Fibroblast of lung (primary cell): ENCODE results near the gene FXYD4.

ENCODE experiments used
- EZH2 ChIP-seq: IDR thresholded peaks from 2 replicates; pipeline ENCODE4 v1.5.1; 2012; ENCODE audit warnings: low read length, control low read depth, mild to moderate bottlenecking; ENCODE audit errors: missing control alignments
- TF ChIP-seq, protein P1 (sequence below), 2 donors: IDR thresholded peaks in 1 of 2; conservative IDR thresholded peaks in 1 of 2; 1 replicate in 1 of 2; 2 replicates in 1 of 2; pipeline ENCODE4 v1.5.1; 2011 to 2012; ENCODE audit warnings: low read length in 2 of 2, control low read depth in 1 of 2, inconsistent platforms in 1 of 2, low read depth in 1 of 2, mild to moderate bottlenecking in 1 of 2

DNA sequence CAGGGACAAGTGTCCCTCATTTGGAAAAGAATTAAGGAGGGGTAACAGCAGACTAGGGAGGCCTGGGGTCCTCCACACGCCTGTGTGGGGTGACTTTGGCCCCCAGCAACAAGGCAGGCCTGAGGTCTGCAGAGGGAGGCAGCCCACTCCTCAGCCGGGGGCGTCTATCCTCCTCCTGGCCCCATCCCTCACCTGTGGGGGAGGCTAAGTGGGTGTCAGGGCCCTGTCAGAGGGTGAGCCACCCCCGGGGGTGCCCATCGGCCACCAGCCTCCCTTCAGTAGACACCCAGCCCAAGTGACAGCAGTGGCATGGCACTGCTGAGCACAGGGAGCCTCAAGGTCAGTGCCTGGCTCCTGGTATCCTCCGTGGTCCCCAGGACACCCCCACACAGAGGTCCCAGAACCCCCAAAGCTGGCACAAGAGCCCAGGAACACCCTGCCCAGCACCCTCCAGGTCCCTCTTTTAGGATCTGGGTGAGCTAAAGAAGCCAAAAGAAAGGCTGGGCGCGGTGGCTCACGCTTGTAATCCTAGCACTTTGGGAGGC is 693 bp upstream of the FXYD4 start:
- TF ChIP-seq, protein P1, sequence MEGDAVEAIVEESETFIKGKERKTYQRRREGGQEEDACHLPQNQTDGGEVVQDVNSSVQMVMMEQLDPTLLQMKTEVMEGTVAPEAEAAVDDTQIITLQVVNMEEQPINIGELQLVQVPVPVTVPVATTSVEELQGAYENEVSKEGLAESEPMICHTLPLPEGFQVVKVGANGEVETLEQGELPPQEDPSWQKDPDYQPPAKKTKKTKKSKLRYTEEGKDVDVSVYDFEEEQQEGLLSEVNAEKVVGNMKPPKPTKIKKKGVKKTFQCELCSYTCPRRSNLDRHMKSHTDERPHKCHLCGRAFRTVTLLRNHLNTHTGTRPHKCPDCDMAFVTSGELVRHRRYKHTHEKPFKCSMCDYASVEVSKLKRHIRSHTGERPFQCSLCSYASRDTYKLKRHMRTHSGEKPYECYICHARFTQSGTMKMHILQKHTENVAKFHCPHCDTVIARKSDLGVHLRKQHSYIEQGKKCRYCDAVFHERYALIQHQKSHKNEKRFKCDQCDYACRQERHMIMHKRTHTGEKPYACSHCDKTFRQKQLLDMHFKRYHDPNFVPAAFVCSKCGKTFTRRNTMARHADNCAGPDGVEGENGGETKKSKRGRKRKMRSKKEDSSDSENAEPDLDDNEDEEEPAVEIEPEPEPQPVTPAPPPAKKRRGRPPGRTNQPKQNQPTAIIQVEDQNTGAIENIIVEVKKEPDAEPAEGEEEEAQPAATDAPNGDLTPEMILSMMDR (conservative IDR thresholded peaks at IDR 0.05 in 1 of 2, IDR thresholded peaks at IDR 0.05 in 1 of 2; ENCODE audit: low read depth in 1 of 2, low read length in 2 of 2): no peak
- no peak for TF ChIP-seq EZH2
